Astrocyte of the hippocampus (primary cell): ENCODE measurements around the gene GREB1.

Experiments
- DNase-seq: peaks from one replicate; pipeline ENCODE4 v3.0.0; 2011; ENCODE audit warnings: low read depth, low spot score

The GREB1 gene

GRCh38 chr2:11581124-11581796, 47.4 kb downstream of the GREB1 start:
- DNase-seq = no peak

DNA sequence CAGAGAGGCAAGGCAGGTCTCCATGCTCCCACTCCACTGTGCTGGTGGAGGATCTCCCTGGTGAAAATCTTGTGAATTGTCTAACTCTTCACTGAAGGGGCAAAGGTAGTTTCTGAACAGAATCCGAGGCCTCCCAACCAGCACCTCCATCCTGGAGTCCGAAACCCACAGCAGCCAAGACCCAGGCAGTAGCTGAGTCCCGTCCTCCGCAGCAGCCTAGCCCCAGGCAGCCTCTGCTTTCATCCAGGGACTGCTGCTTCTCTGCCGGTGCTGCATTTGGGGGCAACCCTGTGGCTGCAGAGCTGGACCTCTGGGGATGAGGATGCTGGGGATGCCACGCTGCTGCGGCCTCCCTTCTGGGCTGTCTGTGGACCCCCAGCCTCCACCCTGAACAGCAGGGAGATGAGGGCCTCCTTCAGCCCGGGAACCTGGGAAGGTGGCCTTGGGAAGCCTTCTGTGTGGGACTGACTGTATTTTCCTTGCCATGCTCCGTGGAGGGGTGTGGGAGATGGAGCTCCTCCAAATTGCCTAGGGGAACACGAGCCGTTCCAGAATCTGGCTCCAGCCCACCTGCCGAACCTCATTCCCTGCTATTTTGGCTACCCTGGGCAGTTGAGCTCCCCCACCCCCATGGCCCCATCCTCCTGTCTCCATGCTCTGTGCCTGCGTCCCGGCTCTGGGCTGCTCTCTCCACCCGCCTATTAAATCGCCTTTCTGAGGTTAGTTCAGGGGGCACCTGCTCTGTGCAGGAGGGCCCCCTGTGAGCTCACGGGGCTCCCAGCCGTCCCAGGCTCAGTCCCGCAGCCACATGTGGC, 48.2 kb downstream of the GREB1 start:
- DNase-seq = no peak

- DNase-seq = no peak
Observed at GRCh38 chr2:11582612-11582861, 48.7 kb downstream of the GREB1 start.

GRCh38 chr2:11582862-11583752, 49.3 kb downstream of the GREB1 start:
- peak; percentile 58 for DNase-seq

GRCh38 chr2:11583840-11584524, 50.1 kb downstream of the GREB1 start:
- peak; percentile 94 for DNase-seq

- no peak for DNase-seq
Observed at GRCh38 chr2:11584525-11585056, 50.7 kb downstream of the GREB1 start.

GRCh38 chr2:11585071-11585470, 51.2 kb downstream of the GREB1 start:
- DNase-seq = no peak

- no peak for DNase-seq
Observed at GRCh38 chr2:11588228-11589110, 54.6 kb downstream of the GREB1 start.

GRCh38 chr2:11589316-11589940, 55.6 kb downstream of the GREB1 start:
- DNase-seq = no peak

DNA sequence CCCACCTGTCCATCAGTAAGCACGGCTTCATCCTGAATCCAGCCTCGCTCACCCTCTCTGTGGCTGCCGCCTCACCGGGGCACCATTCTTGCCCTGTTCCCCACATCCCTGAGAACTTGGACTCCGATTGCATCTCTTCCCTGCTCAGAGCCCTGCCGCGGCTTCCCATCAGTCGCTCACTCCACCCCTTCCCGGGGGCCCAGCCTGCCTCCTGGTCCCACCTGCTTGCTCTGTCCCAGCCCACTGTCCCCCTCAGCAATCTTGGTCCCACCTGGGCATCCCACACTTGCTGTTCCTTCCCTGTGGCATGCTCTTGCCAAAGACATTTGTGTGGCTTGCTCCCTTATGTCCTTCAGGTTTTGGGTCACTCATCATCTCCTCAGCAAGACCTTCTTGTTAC, 56.3 kb downstream of the GREB1 start:
- no peak for DNase-seq

DNA sequence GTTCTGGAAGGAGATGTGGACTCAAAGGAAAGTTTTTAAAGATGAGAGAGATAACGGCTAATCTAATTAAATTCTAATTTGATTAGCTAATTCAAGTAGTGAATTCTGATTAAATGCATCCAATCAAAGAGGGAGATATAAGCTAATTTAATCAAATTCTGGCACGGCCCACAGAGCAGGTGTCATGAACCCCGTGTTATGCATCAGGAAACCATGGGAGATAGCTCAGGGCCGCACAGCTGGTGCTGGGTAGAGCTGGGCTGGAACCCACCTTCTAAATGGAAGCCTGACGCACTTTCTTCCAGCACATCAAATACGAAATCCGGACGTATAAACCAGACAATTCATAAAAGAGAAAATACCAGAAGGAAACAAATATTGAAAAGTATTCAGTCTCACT, 57.2 kb downstream of the GREB1 start:
- no peak for DNase-seq

GRCh38 chr2:11592671-11593574, 59.1 kb downstream of the GREB1 start:
- DNase-seq = no peak

DNA sequence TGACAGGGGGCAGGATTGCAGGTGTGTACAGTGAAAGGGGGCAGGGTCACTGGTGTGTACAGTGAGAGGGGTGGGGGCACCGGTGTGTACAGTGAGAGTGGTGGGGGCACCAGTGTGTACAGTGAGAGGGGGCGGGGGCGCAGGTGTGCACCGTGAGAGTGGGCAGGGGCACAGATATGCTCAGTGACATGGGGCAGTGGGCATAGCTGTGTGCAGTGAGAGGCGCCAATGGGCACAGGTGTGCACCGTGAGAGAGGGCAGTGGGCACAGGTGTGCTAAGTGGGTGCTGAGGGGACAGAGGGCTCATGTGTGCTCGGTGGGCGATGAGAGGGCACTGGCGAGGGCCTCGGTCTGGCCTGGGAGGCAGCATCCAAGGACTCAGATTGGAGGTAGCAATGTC, 63.0 kb downstream of the GREB1 start:
- DNase-seq = no peak

- no peak for DNase-seq
Observed at GRCh38 chr2:11597538-11598225, 63.8 kb downstream of the GREB1 start.

GRCh38 chr2:11598228-11598731, 64.4 kb downstream of the GREB1 start:
- DNase-seq = no peak

DNA sequence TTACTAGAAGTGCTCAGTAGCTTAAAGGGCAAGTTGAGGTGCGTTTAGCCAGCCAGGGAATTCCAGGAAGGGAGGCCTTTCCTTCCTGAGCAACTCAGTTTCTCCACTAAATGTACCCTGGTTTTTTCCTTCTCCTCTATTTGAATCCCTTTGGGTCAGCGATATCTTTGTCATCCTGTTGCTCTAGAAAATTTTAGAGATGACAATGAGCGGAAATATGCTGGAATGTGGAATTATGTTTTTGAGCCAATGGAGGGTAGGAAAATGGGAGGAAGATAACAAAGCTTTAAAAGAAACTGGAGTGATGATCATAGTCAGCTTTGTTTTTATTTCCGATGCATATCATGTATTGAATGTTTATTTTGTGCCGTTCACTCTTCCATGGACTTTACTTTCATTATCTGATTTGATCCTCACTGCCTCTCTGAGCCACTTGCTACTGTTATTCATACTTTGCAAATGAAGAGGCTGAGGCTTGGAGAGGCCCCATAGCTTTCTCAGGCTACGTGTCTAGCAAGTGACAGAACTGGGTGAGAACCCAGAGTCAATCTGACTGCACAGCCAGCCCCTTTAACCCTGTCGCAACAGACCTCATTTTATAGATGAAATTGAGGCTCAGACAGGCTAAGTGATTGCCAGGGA, 68.8 kb downstream of the GREB1 start:
- DNase-seq = no peak

DNA sequence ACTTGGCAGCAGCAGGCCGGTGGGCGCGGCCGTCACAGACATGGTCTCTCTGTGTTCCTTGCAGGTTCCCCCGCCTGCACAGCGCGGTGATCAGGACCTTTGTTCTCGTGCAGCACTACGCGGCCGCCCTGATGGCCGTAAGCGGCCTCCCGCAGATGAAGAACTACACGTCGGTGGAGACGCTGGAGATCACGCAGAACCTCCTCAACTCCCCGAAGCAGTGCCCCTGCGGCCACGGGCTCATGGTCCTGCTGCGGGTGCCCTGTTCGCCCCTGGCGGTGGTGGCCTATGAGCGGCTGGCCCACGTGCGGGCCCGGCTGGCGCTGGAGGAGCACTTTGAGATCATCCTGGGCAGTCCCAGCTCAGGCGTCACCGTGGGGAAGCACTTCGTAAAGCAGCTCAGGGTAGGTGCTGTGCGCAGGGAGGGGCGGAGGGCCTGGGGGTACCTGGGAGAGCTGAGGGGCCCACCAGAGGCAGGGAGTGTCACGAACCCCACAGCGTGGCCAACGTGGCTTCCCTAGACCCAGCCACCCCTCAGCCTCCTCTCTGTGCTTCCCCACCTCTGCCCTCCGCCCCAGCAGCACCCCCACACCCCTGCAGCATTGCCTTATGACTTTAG, 76.9 kb downstream of the GREB1 start:
- DNase-seq = no peak
